B cell (primary cell): ENCODE results near the gene KLHDC8B. TPM values are rescaled to one million over a fixed set of nuclear protein-coding genes. Genes with fewer than 3 reads are reported as not detected.

ENCODE experiments used
- ATAC-seq: fragments of 200-7000 bp; cut with Tn5 transposase; one replicate; pipeline ENCODE4 v1.10.0; 2021; ENCODE audit warnings: low read depth, mild to moderate bottlenecking, moderate number of reproducible peaks, moderate library complexity
- CTCF ChIA-PET: fragments of 350-600 bp; sonication (Branson Sonifier 250); formaldehyde crosslinking; loops from one replicate; lab custom pipeline; 2021; ENCODE audit warnings: antibody characterized with exemption, inconsistent platforms; lab: Charles Lee
- POLR2A ChIA-PET: fragments of 350-600 bp; sonication (Branson Sonifier 250); formaldehyde crosslinking; loops from one replicate; lab custom pipeline; 2021; ENCODE audit warnings: antibody characterized with exemption; lab: Charles Lee
- DNase-seq: peaks from one replicate; pipeline ENCODE4 v3.0.0; 2013
- H2AFZ ChIP-seq: 2 replicates; pipeline ENCODE4 v1.6.1; 2012; ENCODE audit warnings: mild to moderate bottlenecking, low read depth, low read length; ENCODE audit not compliant: insufficient read depth, poor library complexity, severe bottlenecking
- H3K27ac ChIP-seq, 2 donors: 1 replicate in 1 of 2; 2 replicates in 1 of 2; pipeline ENCODE4 v1.5.1; 2012 to 2013; ENCODE audit warnings: low read length in 2 of 2, mild to moderate bottlenecking in 2 of 2, moderate library complexity in 1 of 2
- H3K27me3 ChIP-seq, 4 experiments: fragments of 200-600 bp in 1 of 4; sonication (generic) in 1 of 4; replicated peaks in 1 of 4; 1 replicate in 2 of 4; 2 replicates in 2 of 4; pipeline versions ENCODE4 v1.6.1 to v1.7.0; 2013 to 2016; ENCODE audit warnings: low read length in 3 of 4, mild to moderate bottlenecking in 2 of 4, mixed read lengths in 1 of 4, moderate library complexity in 1 of 4; ENCODE audit not compliant: insufficient read depth in 4 of 4, control insufficient read depth in 3 of 4; ENCODE audit errors: control extremely low read depth in 1 of 4
- H3K36me3 ChIP-seq, 2 experiments: replicated peaks in 1 of 2; 1 replicate in 1 of 2; 2 replicates in 1 of 2; pipeline versions ENCODE4 v1.6.1 to v1.7.1; 2013; ENCODE audit warnings: low read length in 1 of 2; ENCODE audit not compliant: insufficient read depth in 2 of 2, control insufficient read depth in 1 of 2; ENCODE audit errors: control extremely low read depth in 1 of 2, extremely low read depth in 1 of 2
- H3K4me1 ChIP-seq, 2 donors: fragments of 200-600 bp in 1 of 2; sonication (generic) in 1 of 2; 1 replicate in 1 of 2; 2 replicates in 1 of 2; pipeline versions ENCODE4 v1.5.1 to v1.6.1; 2013 to 2017; ENCODE audit warnings: low read length in 2 of 2; ENCODE audit not compliant: control insufficient read depth in 2 of 2, insufficient read depth in 2 of 2
- H3K4me2 ChIP-seq: replicated peaks from 2 replicates; pipeline ENCODE3; 2012; ENCODE audit warnings: mild to moderate bottlenecking, low read depth, low read length; ENCODE audit not compliant: poor library complexity, severe bottlenecking
- H3K4me3 ChIP-seq, 5 experiments: fragments of 200-600 bp in 1 of 5; sonication (generic) in 1 of 5; 1 replicate in 3 of 5; 2 replicates in 2 of 5; pipeline versions ENCODE4 v1.5.1 to v1.7.0; 2011 to 2016; ENCODE audit warnings: low read length in 4 of 5, mild to moderate bottlenecking in 4 of 5, low read depth in 2 of 5, control low read depth in 1 of 5, moderate library complexity in 1 of 5; ENCODE audit not compliant: insufficient read depth in 1 of 5; ENCODE audit errors: control extremely low read depth in 1 of 5, extremely low read depth in 1 of 5
- H3K79me2 ChIP-seq: fragments of 200-600 bp; sonication (generic); one replicate; pipeline ENCODE4 v1.6.0; 2016; ENCODE audit warnings: low read length; ENCODE audit not compliant: control insufficient read depth, insufficient read depth
- H3K9ac ChIP-seq: fragments of 200-600 bp; sonication (generic); 2 replicates; pipeline ENCODE4 v1.6.1; 2017; ENCODE audit warnings: mild to moderate bottlenecking, low read length, moderate library complexity
- H3K9me3 ChIP-seq, 3 donors: one replicate each; pipeline versions ENCODE4 v1.6.1 to v1.7.1; 2013; ENCODE audit warnings: low read length in 2 of 3; ENCODE audit not compliant: control insufficient read depth in 2 of 3, insufficient read depth in 1 of 3; ENCODE audit errors: control extremely low read depth in 1 of 3
- H4K20me1 ChIP-seq: 2 replicates; pipeline ENCODE4 v1.6.0; 2012; ENCODE audit warnings: mild to moderate bottlenecking, low read length; ENCODE audit not compliant: insufficient read depth, control insufficient read depth, poor library complexity, severe bottlenecking
- H3K27ac Mint-ChIP-seq: one replicate; pipeline ENCODE4 v1.8.0; 2021; ENCODE audit warnings: mixed read lengths
- H3K27me3 Mint-ChIP-seq: one replicate; pipeline ENCODE4 v1.8.0; 2021; ENCODE audit warnings: mixed read lengths
- H3K4me1 Mint-ChIP-seq: one replicate; pipeline ENCODE4 v1.8.0; 2021; ENCODE audit warnings: mixed read lengths
- H3K4me3 Mint-ChIP-seq: one replicate; pipeline ENCODE4 v1.8.0; 2021; ENCODE audit warnings: mixed read lengths
- H3K9me3 Mint-ChIP-seq: one replicate; pipeline ENCODE4 v1.8.0; 2022; ENCODE audit warnings: mixed read lengths; ENCODE audit not compliant: insufficient read depth
- CTCF ChIP-seq: fragments of 200-600 bp; IDR thresholded peaks from one replicate; pipeline ENCODE4 v1.8.0; 2022; ENCODE audit warnings: antibody characterized with exemption, mild to moderate bottlenecking
- EZH2 ChIP-seq: IDR thresholded peaks from 2 replicates; pipeline ENCODE4 v1.6.1; 2012; ENCODE audit warnings: borderline replicate concordance, low read depth, mild to moderate bottlenecking, moderate library complexity, low read length; ENCODE audit not compliant: insufficient read depth, poor library complexity, severe bottlenecking
- WGBS: methylation state at CpG from one replicate; pipeline ENCODE4 v1.1.5; 2013; ENCODE audit warnings: missing lambda C conversion rate; ENCODE audit not compliant: insufficient coverage; 5-methylcytosine and 5-hydroxymethylcytosine counted together
- intact Hi-C: fragments of 100-400 bp; cut with micrococcal nuclease; formaldehyde crosslinking; loops from one replicate; pipeline ENCODE4 v1.10.0; 2022
- polyA plus RNA-seq: library from polyadenylated mRNA; depleted of rRNA; stranded (reverse); fragments of >200 nt; gene quantifications from 2 replicates; pipeline ENCODE4 v1.2.3, GENCODE V29; 2012
- total RNA-seq, 2 donors: library from RNA; stranded (reverse); fragments of 120-200 nt in 1 of 2; gene quantifications; 1 replicate in 1 of 2; 2 replicates in 1 of 2; pipeline versions ENCODE4 v1.2.3 to v1.2.4, GENCODE V29; 2013 to 2022

The KLHDC8B gene
- total and polyA plus RNA-seq, 2 donors (not counting 1 experiment from before 2014, with no cell fraction given): 0.43 to 3.6 TPM

DNA sequence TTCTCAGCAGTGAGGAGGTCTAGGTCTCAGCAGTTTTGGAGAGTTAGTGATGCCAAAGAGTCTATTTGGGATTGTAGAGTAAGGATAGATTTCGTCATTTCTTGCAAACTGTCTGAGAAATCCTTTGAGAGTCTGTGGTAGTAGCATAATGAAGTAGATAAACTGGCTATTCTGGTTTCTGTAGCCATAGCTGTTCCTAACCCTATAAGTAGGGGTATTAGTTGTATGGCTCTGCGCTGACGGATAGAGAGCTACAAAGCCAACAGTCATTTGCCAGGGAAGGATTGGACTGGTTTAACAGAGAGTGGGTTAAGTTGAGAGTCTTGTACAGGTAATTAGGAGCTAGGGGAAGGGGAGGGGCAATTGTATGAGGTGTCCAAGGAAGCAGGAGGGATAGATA, 50.6 kb downstream of the KLHDC8B start:
- H3K36me3 ChIP-seq: no peaks in the 10 kb centered on the region
- H2AFZ ChIP-seq: no peak overlapping the region
- ATAC-seq (no peak), DNase-seq (no peak)
- Mint-ChIP-seq H3K4me3 (no peak overlapping the region), H3K4me1 (no peaks in the 10 kb centered on the region), H3K27me3 (peaks cover 9% of the 10 kb centered on the region), H3K9me3 (peaks cover 5% of the 10 kb centered on the region), H3K27ac (no peak overlapping the region)
- TF ChIP-seq CTCF: no peak
- TF ChIP-seq EZH2: no peak
- peaks cover 0 to 12% (median 0%) of the 10 kb centered on the region in 3 donors for H3K9me3 ChIP-seq
- 97% methylated on average over 3 of the region's 3 CpGs for WGBS
- ChIA-PET CTCF (no interaction called here), POLR2A (no interaction called here)
- H3K79me2 ChIP-seq: no peaks in the 10 kb centered on the region
- no peaks in the 10 kb centered on the region for H3K4me1 ChIP-seq
- H3K27me3 ChIP-seq: no peaks in the 10 kb centered on the region
- no peak overlapping the region for H3K4me2 ChIP-seq
- intact Hi-C loops: no loop called here
- no peak overlapping the region for H3K27ac ChIP-seq
- H3K9ac ChIP-seq: no peak overlapping the region
- H3K4me3 ChIP-seq: no peak overlapping the region
- H4K20me1 ChIP-seq: no peaks in the 10 kb centered on the region

Other genes with a start within 250 kb of the KLHDC8B start
- 48.5 and 56.4 TPM in 2 replicates for gene P4HTM, start 181.4 kb upstream of the KLHDC8B start, total RNA-seq
- 58.3 and 70.6 TPM in 2 replicates for gene P4HTM, start 181.4 kb upstream of the KLHDC8B start, polyA plus RNA-seq
- 270 and 287 TPM in 2 replicates for gene WDR6, start 164.2 kb upstream of the KLHDC8B start, total RNA-seq
- 317 and 321 TPM in 2 replicates for gene WDR6, start 164.2 kb upstream of the KLHDC8B start, polyA plus RNA-seq
- gene DALRD3, start 153.0 kb upstream of the KLHDC8B start, total RNA-seq: 56.8 and 57.2 TPM in 2 replicates
- 59.8 and 82.6 TPM in 2 replicates for gene DALRD3, start 153.0 kb upstream of the KLHDC8B start, polyA plus RNA-seq
- 67.0 and 67.5 TPM in 2 replicates for gene NDUFAF3, start 149.5 kb upstream of the KLHDC8B start, total RNA-seq
- gene NDUFAF3, start 149.5 kb upstream of the KLHDC8B start, polyA plus RNA-seq: 34.9 and 61.0 TPM in 2 replicates
- gene IMPDH2, start 142.2 kb upstream of the KLHDC8B start, total RNA-seq: 186 and 193 TPM in 2 replicates
- gene IMPDH2, start 142.2 kb upstream of the KLHDC8B start, polyA plus RNA-seq: 171 and 205 TPM in 2 replicates
- gene QRICH1, start 77.5 kb upstream of the KLHDC8B start, total RNA-seq: 187 and 196 TPM in 2 replicates
- gene QRICH1, start 77.5 kb upstream of the KLHDC8B start, polyA plus RNA-seq: 179 and 223 TPM in 2 replicates
- 252 and 282 TPM in 2 replicates for gene QARS1, start 66.8 kb upstream of the KLHDC8B start, total RNA-seq
- gene QARS1, start 66.8 kb upstream of the KLHDC8B start, polyA plus RNA-seq: 426 and 469 TPM in 2 replicates
- gene USP19, start 50.8 kb upstream of the KLHDC8B start, total RNA-seq: 87.3 and 89.9 TPM in 2 replicates
- gene USP19, start 50.8 kb upstream of the KLHDC8B start, polyA plus RNA-seq: 56.3 and 73.5 TPM in 2 replicates
- 0.05 and 0.74 TPM in 2 replicates for gene LAMB2, start 38.5 kb upstream of the KLHDC8B start, total RNA-seq
- gene LAMB2, start 38.5 kb upstream of the KLHDC8B start, polyA plus RNA-seq: 0.25 and 0.67 TPM in 2 replicates
- 29.7 and 30.0 TPM in 2 replicates for gene CCDC71, start 5.3 kb upstream of the KLHDC8B start, total RNA-seq
- 13.4 and 15.6 TPM in 2 replicates for gene CCDC71, start 5.3 kb upstream of the KLHDC8B start, polyA plus RNA-seq
- gene C3orf62, start 105.6 kb downstream of the KLHDC8B start, total RNA-seq: 7.8 and 10.4 TPM in 2 replicates
- 6.8 and 8.7 TPM in 2 replicates for gene C3orf62, start 105.6 kb downstream of the KLHDC8B start, polyA plus RNA-seq
- 113 and 116 TPM in 2 replicates for gene USP4, start 168.5 kb downstream of the KLHDC8B start, total RNA-seq
- gene USP4, start 168.5 kb downstream of the KLHDC8B start, polyA plus RNA-seq: 60.3 and 71.7 TPM in 2 replicates
- 64.7 and 79.5 TPM in 2 replicates for gene GPX1, start 186.8 kb downstream of the KLHDC8B start, total RNA-seq
- 145 and 180 TPM in 2 replicates for gene GPX1, start 186.8 kb downstream of the KLHDC8B start, polyA plus RNA-seq
- 298 and 306 TPM in 2 replicates for gene RHOA, start 240.4 kb downstream of the KLHDC8B start, total RNA-seq
- 244 and 485 TPM in 2 replicates for gene RHOA, start 240.4 kb downstream of the KLHDC8B start, polyA plus RNA-seq
- gene TCTA, start 240.8 kb downstream of the KLHDC8B start, total RNA-seq: 46.4 and 49.3 TPM in 2 replicates
- 37.6 and 55.9 TPM in 2 replicates for gene TCTA, start 240.8 kb downstream of the KLHDC8B start, polyA plus RNA-seq